Measurements from ENCODE around the gene GAS2L1. TPM values are rescaled to one million over a fixed set of nuclear protein-coding genes. Genes with fewer than 3 reads are reported as not detected.

The GAS2L1 gene
- total and polyA plus RNA-seq, 2 donors (not counting 1 experiment from before 2014, with no cell fraction given): 0.25 TPM; not detected in 1

GRCh38 chr22:29352778-29353177 is 46.3 kb downstream of the GAS2L1 start:
- H3K4me1 ChIP-seq (ENCODE audit: control insufficient read depth in 2 of 2, insufficient read depth in 2 of 2, low read length in 2 of 2): no peaks in the 10 kb centered on the region
- no peak for DNase-seq
- H3K27ac ChIP-seq (ENCODE audit: low read length in 2 of 2): no peak overlapping the region
- WGBS (ENCODE audit: insufficient coverage): 84% methylated on average over 5 of the region's 9 CpGs
- Mint-ChIP-seq H3K9me3 (ENCODE audit: insufficient read depth) (no peaks in the 10 kb centered on the region), H3K27ac (no peak overlapping the region), H3K4me3 (no peak overlapping the region), H3K4me1 (no peaks in the 10 kb centered on the region), H3K27me3 (no peaks in the 10 kb centered on the region)
- no peak overlapping the region for H3K4me2 ChIP-seq (replicated peaks; ENCODE audit: low read depth, low read length, poor library complexity, severe bottlenecking)
- POLR2A ChIA-PET: no interaction called here
- no peak overlapping the region for H2AFZ ChIP-seq (ENCODE audit: insufficient read depth, low read depth, low read length, poor library complexity, severe bottlenecking)
- no peaks in the 10 kb centered on the region for H3K27me3 ChIP-seq (replicated peaks in 1 of 4; ENCODE audit: control extremely low read depth in 1 of 4, control insufficient read depth in 3 of 4, insufficient read depth in 4 of 4, low read length in 3 of 4)
- H4K20me1 ChIP-seq (ENCODE audit: control insufficient read depth, insufficient read depth, low read length, poor library complexity, severe bottlenecking): peaks cover 61% of the 10 kb centered on the region
- no peak overlapping the region for H3K9ac ChIP-seq (ENCODE audit: low read length)
- intact Hi-C loops (cut with micrococcal nuclease): no loop called here
- TF ChIP-seq CTCF (IDR thresholded peaks at IDR 0.05): no peak
- TF ChIP-seq EZH2 (IDR thresholded peaks at IDR 0.05; ENCODE audit: borderline replicate concordance, insufficient read depth, low read depth, low read length, poor library complexity, severe bottlenecking): no peak
- no peaks in the 10 kb centered on the region for H3K9me3 ChIP-seq (ENCODE audit: control extremely low read depth in 1 of 3, control insufficient read depth in 2 of 3, insufficient read depth in 1 of 3, low read length in 2 of 3)
- H3K36me3 ChIP-seq (replicated peaks in 1 of 2; ENCODE audit: control extremely low read depth in 1 of 2, control insufficient read depth in 1 of 2, extremely low read depth in 1 of 2, insufficient read depth in 2 of 2, low read length in 1 of 2): peaks cover 0 to 92% of the 10 kb centered on the region in 2 experiments
- CTCF ChIA-PET: interaction anchor here (0.6 kb wide), 1 partner anchor 134 kb away, joined by 3 read pairs; no protein-coding TSS in a partner anchor
- no peak for ATAC-seq (ENCODE audit: low read depth)
- peaks cover 44% of the 10 kb centered on the region for H3K79me2 ChIP-seq (ENCODE audit: control insufficient read depth, insufficient read depth, low read length)
- H3K4me3 ChIP-seq (ENCODE audit: control extremely low read depth in 1 of 5, extremely low read depth in 1 of 5, insufficient read depth in 1 of 5, low read depth in 2 of 5, low read length in 4 of 5): no peak overlapping the region

GRCh38 chr22:29353286-29353685 is 46.8 kb downstream of the GAS2L1 start:
- Mint-ChIP-seq H3K4me3 (no peak overlapping the region), H3K27me3 (no peaks in the 10 kb centered on the region), H3K9me3 (ENCODE audit: insufficient read depth) (no peaks in the 10 kb centered on the region), H3K27ac (no peak overlapping the region), H3K4me1 (no peaks in the 10 kb centered on the region)
- ATAC-seq (ENCODE audit: low read depth) (no peak), DNase-seq (no peak)
- H3K9me3 ChIP-seq (ENCODE audit: control extremely low read depth in 1 of 3, control insufficient read depth in 2 of 3, insufficient read depth in 1 of 3, low read length in 2 of 3): no peaks in the 10 kb centered on the region
- H3K9ac ChIP-seq (ENCODE audit: low read length): no peak overlapping the region
- H4K20me1 ChIP-seq (ENCODE audit: control insufficient read depth, insufficient read depth, low read length, poor library complexity, severe bottlenecking): peaks cover 66% of the 10 kb centered on the region
- POLR2A ChIA-PET: no interaction called here
- peaks cover 48% of the 10 kb centered on the region for H3K79me2 ChIP-seq (ENCODE audit: control insufficient read depth, insufficient read depth, low read length)
- peaks cover 0 to 92% of the 10 kb centered on the region in 2 experiments for H3K36me3 ChIP-seq (replicated peaks in 1 of 2; ENCODE audit: control extremely low read depth in 1 of 2, control insufficient read depth in 1 of 2, extremely low read depth in 1 of 2, insufficient read depth in 2 of 2, low read length in 1 of 2)
- CTCF ChIA-PET: interaction anchor here (0.6 kb wide), 1 partner anchor 133 kb away, joined by 3 read pairs; no protein-coding TSS in a partner anchor
- no peaks in the 10 kb centered on the region for H3K4me1 ChIP-seq (ENCODE audit: control insufficient read depth in 2 of 2, insufficient read depth in 2 of 2, low read length in 2 of 2)
- no peak overlapping the region for H3K4me3 ChIP-seq (ENCODE audit: control extremely low read depth in 1 of 5, extremely low read depth in 1 of 5, insufficient read depth in 1 of 5, low read depth in 2 of 5, low read length in 4 of 5)
- intact Hi-C loops (cut with micrococcal nuclease): no loop called here
- no peaks in the 10 kb centered on the region for H3K27me3 ChIP-seq (replicated peaks in 1 of 4; ENCODE audit: control extremely low read depth in 1 of 4, control insufficient read depth in 3 of 4, insufficient read depth in 4 of 4, low read length in 3 of 4)
- 95% methylated on average over 11 of the region's 11 CpGs for WGBS (ENCODE audit: insufficient coverage)
- H2AFZ ChIP-seq (ENCODE audit: insufficient read depth, low read depth, low read length, poor library complexity, severe bottlenecking): no peak overlapping the region
- no peak overlapping the region for H3K4me2 ChIP-seq (replicated peaks; ENCODE audit: low read depth, low read length, poor library complexity, severe bottlenecking)
- TF ChIP-seq EZH2 (IDR thresholded peaks at IDR 0.05; ENCODE audit: borderline replicate concordance, insufficient read depth, low read depth, low read length, poor library complexity, severe bottlenecking) (no peak), CTCF (IDR thresholded peaks at IDR 0.05) (no peak)
- H3K27ac ChIP-seq (ENCODE audit: low read length in 2 of 2): no peak overlapping the region

Data from B cell (primary cell).